ENCODE data around the gene SNTN. TPM values are rescaled to one million over a fixed set of nuclear protein-coding genes. Genes with fewer than 3 reads are reported as not detected.

The SNTN gene
- total RNA-seq, 4 donors from 2014 or later: not detected

- no peak for DNase-seq (ENCODE audit: low spot score in 2 of 2)
- TF ChIP-seq, protein P1, sequence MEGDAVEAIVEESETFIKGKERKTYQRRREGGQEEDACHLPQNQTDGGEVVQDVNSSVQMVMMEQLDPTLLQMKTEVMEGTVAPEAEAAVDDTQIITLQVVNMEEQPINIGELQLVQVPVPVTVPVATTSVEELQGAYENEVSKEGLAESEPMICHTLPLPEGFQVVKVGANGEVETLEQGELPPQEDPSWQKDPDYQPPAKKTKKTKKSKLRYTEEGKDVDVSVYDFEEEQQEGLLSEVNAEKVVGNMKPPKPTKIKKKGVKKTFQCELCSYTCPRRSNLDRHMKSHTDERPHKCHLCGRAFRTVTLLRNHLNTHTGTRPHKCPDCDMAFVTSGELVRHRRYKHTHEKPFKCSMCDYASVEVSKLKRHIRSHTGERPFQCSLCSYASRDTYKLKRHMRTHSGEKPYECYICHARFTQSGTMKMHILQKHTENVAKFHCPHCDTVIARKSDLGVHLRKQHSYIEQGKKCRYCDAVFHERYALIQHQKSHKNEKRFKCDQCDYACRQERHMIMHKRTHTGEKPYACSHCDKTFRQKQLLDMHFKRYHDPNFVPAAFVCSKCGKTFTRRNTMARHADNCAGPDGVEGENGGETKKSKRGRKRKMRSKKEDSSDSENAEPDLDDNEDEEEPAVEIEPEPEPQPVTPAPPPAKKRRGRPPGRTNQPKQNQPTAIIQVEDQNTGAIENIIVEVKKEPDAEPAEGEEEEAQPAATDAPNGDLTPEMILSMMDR (IDR thresholded peaks at IDR 0.05): no peak
- TF ChIP-seq POLR2A (IDR thresholded peaks at IDR 0.05) (no peak), EP300 (IDR thresholded peaks at IDR 0.05) (no peak)
- Histone ChIP-seq H3K4me1 (peaks cover 0 to 12% (median 0%) of the 10 kb centered on the region in 4 donors), H3K27ac (no peak overlapping the region), H3K27me3 (no peaks in the 10 kb centered on the region), H3K9me3 (no peaks in the 10 kb centered on the region), H3K36me3 (no peaks in the 10 kb centered on the region), H3K4me3 (no peak overlapping the region)
- WGBS, 2 donors: 46 to 52% methylated on average over 1 of the region's 1 CpG
Observed at GRCh38 chr3:63707731-63708130, 55.3 kb downstream of the SNTN start.

- WGBS, 2 donors: 61 to 68% methylated on average over 3 of the region's 3 CpGs
- DNase-seq (ENCODE audit: low spot score in 2 of 2): no peak
- no peak for TF ChIP-seq EP300 (IDR thresholded peaks at IDR 0.05)
- TF ChIP-seq POLR2A (IDR thresholded peaks at IDR 0.05): no peak
- TF ChIP-seq, protein P1 (IDR thresholded peaks at IDR 0.05): no peak
- H3K27me3 ChIP-seq: no peaks in the 10 kb centered on the region
- no peaks in the 10 kb centered on the region for H3K36me3 ChIP-seq
- no peak overlapping the region for H3K4me3 ChIP-seq
- H3K9me3 ChIP-seq: no peaks in the 10 kb centered on the region
- peaks cover 0 to 12% (median 0%) of the 10 kb centered on the region in 4 donors for H3K4me1 ChIP-seq
- no peak overlapping the region for H3K27ac ChIP-seq
Observed at GRCh38 chr3:63709576-63709975, 57.1 kb downstream of the SNTN start.

Other genes with a start within 250 kb of the SNTN start
- not detected for gene C3orf49, start 166.6 kb downstream of the SNTN start, total RNA-seq
- gene THOC7, start 211.1 kb downstream of the SNTN start, total RNA-seq: 10 to 100 TPM; 32.2 to 77.4 (median 47.9) TPM
- 10 to 100 TPM; 29.2 to 44.2 (median 38.3) TPM for gene ATXN7, start 211.2 kb downstream of the SNTN start, total RNA-seq